Fibroblast of the aortic adventitia (primary cell): ENCODE results near the gene PRAME. TPM values are rescaled to one million over a fixed set of nuclear protein-coding genes. Genes with fewer than 3 reads are reported as not detected.

Source experiments
- DNase-seq: peaks from one replicate; pipeline ENCODE4 v3.0.0-alpha.2; 2010; ENCODE audit warnings: low read depth
- H3K4me3 ChIP-seq: 2 replicates; pipeline ENCODE4 v1.5.1; 2011; ENCODE audit warnings: low read depth, mild to moderate bottlenecking, control low read depth, low read length, moderate library complexity
- CTCF ChIP-seq: IDR thresholded peaks from 2 replicates; pipeline ENCODE4 v1.5.1; 2011; ENCODE audit warnings: mild to moderate bottlenecking, low read length, control low read depth, inconsistent platforms; ENCODE audit not compliant: insufficient read depth
- total RNA-seq: library from RNA; depleted of rRNA; stranded (reverse); fragments of >200 nt; gene quantifications from 2 replicates; pipeline ENCODE4 v1.2.3, GENCODE V29; 2012; ENCODE audit warnings: low replicate concordance

The PRAME gene
- total RNA-seq, 1 donor, result 0.54 TPM

- no peak for TF ChIP-seq CTCF
Observed at GRCh38 chr22:22531770-22532546, 27.1 kb downstream of the PRAME start.

DNA sequence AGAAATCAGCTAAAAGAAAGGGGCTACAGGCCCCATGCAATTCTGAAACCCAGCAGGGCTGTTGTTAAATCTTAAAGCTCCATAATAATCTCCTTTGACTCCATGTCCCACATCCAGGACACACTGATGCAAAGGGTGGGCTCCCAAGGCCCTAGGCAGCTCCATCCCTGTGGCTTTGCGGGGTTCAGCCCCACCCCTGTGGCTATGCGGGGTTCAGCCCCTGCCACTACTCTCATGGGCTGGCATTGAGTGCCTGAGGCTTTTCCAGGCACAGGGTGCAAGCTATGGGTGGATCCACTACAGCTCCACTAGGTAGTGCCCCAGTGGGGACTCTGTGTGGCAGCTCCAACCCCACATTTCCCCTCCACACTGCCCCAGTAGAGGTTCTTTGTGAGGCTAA is 30.3 kb downstream of the PRAME start:
- H3K4me3 ChIP-seq, result no peak overlapping the region
- no peak for DNase-seq
- no peak for TF ChIP-seq CTCF

More at GRCh38 chr22:22531770-22532546, 27.1 kb downstream of the PRAME start:
- DNase-seq, result no peak
- H3K4me3 ChIP-seq, result no peak overlapping the region

- DNase-seq, result no peak
- no peak for TF ChIP-seq CTCF
- H3K4me3 ChIP-seq, result no peak overlapping the region
Observed at GRCh38 chr22:22527312-22527711, 31.8 kb downstream of the PRAME start.

GRCh38 chr22:22526125-22526912 is 32.7 kb downstream of the PRAME start:
- no peak for TF ChIP-seq CTCF
- DNase-seq, result no peak
- no peak overlapping the region for H3K4me3 ChIP-seq

GRCh38 chr22:22523494-22523893 is 35.6 kb downstream of the PRAME start:
- H3K4me3 ChIP-seq, result no peak overlapping the region
- no peak for DNase-seq
- no peak for TF ChIP-seq CTCF

GRCh38 chr22:22521631-22522030 is 37.4 kb downstream of the PRAME start:
- no peak for DNase-seq
- no peak overlapping the region for H3K4me3 ChIP-seq
- no peak for TF ChIP-seq CTCF
